Measurements from ENCODE around the gene CPSF4. TPM values are rescaled to one million over a fixed set of nuclear protein-coding genes. Genes with fewer than 3 reads are reported as not detected.

The CPSF4 gene
- total RNA-seq, 2 donors from 2014 or later: 42.3 to 48.2 TPM

DNA sequence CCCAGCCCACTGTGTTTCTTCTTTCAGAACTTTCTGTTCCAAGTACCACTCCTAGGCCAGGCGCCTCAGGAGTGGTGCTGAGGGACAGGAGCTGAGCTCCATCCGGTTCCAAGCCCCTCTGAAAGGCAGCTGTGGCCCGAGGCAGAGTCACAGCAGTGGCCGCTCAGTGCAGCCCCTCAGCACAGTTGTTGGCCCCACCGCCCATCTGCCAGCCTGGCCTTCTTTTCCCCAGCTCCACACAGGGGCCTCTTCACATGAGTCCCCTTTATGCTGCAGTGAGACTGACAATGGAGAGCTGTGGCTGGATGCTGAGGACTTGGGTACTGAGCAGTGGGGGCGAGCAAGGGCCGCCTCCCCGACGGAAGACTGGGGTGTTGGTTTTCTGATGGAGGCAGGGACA lies 20.5 kb upstream of the CPSF4 start:
- TF ChIP-seq, protein P1, sequence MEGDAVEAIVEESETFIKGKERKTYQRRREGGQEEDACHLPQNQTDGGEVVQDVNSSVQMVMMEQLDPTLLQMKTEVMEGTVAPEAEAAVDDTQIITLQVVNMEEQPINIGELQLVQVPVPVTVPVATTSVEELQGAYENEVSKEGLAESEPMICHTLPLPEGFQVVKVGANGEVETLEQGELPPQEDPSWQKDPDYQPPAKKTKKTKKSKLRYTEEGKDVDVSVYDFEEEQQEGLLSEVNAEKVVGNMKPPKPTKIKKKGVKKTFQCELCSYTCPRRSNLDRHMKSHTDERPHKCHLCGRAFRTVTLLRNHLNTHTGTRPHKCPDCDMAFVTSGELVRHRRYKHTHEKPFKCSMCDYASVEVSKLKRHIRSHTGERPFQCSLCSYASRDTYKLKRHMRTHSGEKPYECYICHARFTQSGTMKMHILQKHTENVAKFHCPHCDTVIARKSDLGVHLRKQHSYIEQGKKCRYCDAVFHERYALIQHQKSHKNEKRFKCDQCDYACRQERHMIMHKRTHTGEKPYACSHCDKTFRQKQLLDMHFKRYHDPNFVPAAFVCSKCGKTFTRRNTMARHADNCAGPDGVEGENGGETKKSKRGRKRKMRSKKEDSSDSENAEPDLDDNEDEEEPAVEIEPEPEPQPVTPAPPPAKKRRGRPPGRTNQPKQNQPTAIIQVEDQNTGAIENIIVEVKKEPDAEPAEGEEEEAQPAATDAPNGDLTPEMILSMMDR (IDR thresholded peaks at IDR 0.05): no peak
- no peak overlapping the region for H3K27ac ChIP-seq
- no peaks in the 10 kb centered on the region for H3K9me3 ChIP-seq
- H3K27me3 ChIP-seq (replicated peaks; ENCODE audit: insufficient read depth): no peaks in the 10 kb centered on the region
- peaks cover 71% of the 10 kb centered on the region for H3K36me3 ChIP-seq
- ATAC-seq (ENCODE audit: insufficient number of reproducible peaks, low FRiP score, low read depth): no peak
- H3K4me3 ChIP-seq: no peak overlapping the region
- no peaks in the 10 kb centered on the region for H3K4me1 ChIP-seq (ENCODE audit: control insufficient read depth in 1 of 2, low read depth in 2 of 2)
- DNase-seq (ENCODE audit: low spot score): no peak

DNA sequence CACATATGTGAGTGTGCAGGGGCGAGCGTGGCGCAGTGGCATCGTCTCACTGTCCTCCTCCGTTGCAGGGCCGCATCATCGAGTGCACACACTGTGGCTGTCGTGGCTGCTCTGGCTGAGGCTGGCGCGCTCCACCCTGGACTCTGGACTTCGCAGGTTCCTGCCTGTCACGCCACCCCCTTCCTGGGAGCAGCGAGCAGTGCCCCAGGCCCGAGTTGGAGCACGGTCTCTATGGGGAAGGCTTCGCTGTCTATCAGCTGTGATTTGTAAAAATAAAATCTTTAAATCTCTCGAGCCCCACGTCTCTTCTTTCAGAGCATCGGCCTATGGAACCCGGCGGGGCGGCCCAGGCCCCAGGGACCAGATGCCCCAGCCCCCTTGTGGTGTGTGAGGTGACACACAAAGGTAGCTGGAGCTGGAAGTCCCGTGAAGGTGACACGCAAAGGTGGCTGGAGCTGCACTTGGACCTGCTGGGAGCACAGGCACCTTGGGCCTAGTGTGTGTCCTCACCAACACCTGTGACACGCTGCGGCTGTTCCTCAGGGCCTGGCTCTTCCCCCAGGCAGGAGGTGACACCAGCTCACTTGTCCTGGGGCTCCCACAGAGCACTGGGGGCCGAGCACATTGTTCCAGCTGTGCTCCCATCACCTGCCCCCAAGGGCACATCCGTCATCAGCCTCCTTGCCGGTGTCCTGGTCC lies 19.3 kb upstream of the CPSF4 start:
- Histone ChIP-seq H3K36me3 (peaks cover 74% of the 10 kb centered on the region), H3K27ac (no peak overlapping the region), H3K4me3 (no peak overlapping the region), H3K9me3 (no peaks in the 10 kb centered on the region), H3K27me3 (replicated peaks; ENCODE audit: insufficient read depth) (no peaks in the 10 kb centered on the region), H3K4me1 (ENCODE audit: control insufficient read depth in 1 of 2, low read depth in 2 of 2) (no peaks in the 10 kb centered on the region)
- no peak for ATAC-seq (ENCODE audit: insufficient number of reproducible peaks, low FRiP score, low read depth)
- no peak for DNase-seq (ENCODE audit: low spot score)
- TF ChIP-seq, protein P1 (IDR thresholded peaks at IDR 0.05): no peak

DNA sequence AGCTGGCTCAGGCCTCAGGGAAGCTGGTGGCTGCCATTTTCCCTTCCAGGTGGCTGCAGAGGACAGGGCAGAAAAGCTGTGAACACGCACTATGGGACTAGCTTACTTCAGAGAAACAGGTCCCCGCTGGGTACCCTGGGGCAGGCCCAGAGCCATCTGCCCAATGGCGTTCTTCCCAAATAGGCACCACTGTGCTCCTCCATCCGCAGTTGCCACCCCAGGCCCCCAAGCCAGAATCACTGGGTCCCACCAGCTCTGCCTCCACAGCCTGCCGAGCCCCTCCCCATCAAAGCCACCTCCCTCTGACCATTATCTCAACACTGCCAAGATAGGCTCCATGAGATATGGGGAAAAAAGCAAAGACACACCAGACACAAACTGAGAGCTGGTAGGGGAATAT lies 18.5 kb upstream of the CPSF4 start:
- Histone ChIP-seq H3K27ac (no peak overlapping the region), H3K4me3 (no peak overlapping the region), H3K9me3 (no peaks in the 10 kb centered on the region), H3K36me3 (peaks cover 74% of the 10 kb centered on the region), H3K27me3 (replicated peaks; ENCODE audit: insufficient read depth) (no peaks in the 10 kb centered on the region), H3K4me1 (ENCODE audit: control insufficient read depth in 1 of 2, low read depth in 2 of 2) (no peaks in the 10 kb centered on the region)
- DNase-seq (ENCODE audit: low spot score) (no peak), ATAC-seq (ENCODE audit: insufficient number of reproducible peaks, low FRiP score, low read depth) (no peak)
- TF ChIP-seq, protein P1 (IDR thresholded peaks at IDR 0.05): no peak

DNA sequence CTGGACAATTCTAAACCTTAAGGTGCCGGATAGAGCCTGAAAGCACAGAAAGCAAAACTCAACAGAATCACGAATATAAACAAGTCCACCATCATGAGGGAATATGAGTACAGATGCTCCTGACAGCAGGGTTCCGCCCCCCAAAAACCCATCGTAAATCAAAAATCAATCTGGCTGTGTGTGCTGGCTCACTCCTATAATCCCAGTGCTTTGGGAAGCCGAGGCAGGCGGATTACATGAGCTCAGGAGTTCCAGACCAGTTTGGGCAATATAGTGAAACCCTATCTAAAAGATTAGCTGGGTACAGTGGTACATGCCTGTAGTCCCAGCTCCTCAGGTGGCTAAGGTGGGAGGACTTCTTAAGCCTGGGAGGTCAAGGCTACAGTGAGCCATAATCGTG lies 17.8 kb upstream of the CPSF4 start:
- Histone ChIP-seq H3K4me1 (ENCODE audit: control insufficient read depth in 1 of 2, low read depth in 2 of 2) (no peaks in the 10 kb centered on the region), H3K36me3 (peaks cover 75% of the 10 kb centered on the region), H3K9me3 (no peaks in the 10 kb centered on the region), H3K4me3 (no peak overlapping the region), H3K27me3 (replicated peaks; ENCODE audit: insufficient read depth) (no peaks in the 10 kb centered on the region), H3K27ac (no peak overlapping the region)
- TF ChIP-seq, protein P1 (IDR thresholded peaks at IDR 0.05): no peak
- DNase-seq (ENCODE audit: low spot score) (no peak), ATAC-seq (ENCODE audit: insufficient number of reproducible peaks, low FRiP score, low read depth) (no peak)

DNA sequence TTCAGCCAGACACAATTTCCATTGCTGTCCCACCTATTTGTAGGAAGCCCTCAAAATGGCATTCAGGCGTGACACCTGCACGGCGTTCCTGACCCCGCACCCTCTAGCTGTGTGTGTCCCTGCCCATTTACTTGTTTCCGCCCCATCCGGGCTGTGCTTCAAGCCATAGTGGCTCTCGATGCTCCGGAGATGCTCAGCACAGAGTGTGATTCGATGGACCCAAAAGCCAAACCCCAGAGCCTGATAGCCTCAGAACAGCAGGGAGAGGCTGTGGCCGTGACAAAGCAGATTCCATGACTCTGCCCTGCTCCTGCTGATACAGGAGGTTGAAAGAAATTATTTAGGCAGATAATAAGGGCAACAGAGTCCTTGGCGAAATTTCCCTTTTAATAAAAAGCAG lies 16.6 kb upstream of the CPSF4 start:
- peaks cover 63% of the 10 kb centered on the region for H3K36me3 ChIP-seq
- no peak overlapping the region for H3K4me3 ChIP-seq
- no peak overlapping the region for H3K27ac ChIP-seq
- ATAC-seq (ENCODE audit: insufficient number of reproducible peaks, low FRiP score, low read depth): no peak
- no peak for DNase-seq (ENCODE audit: low spot score)
- TF ChIP-seq, protein P1 (IDR thresholded peaks at IDR 0.05): no peak
- no peaks in the 10 kb centered on the region for H3K4me1 ChIP-seq (ENCODE audit: control insufficient read depth in 1 of 2, low read depth in 2 of 2)
- H3K27me3 ChIP-seq (replicated peaks; ENCODE audit: insufficient read depth): no peaks in the 10 kb centered on the region
- H3K9me3 ChIP-seq: no peaks in the 10 kb centered on the region
